PC-9 (cell line): ENCODE data around the gene MEI4. TPM values are rescaled to one million over a fixed set of nuclear protein-coding genes. Genes with fewer than 3 reads are reported as not detected.

Experiments used
- BruUV-seq: library from RNA; stranded (reverse); fragments of 400-500 nt; replicated peaks from 2 replicates; lab custom pipeline; 2021; lab: Mats Ljungman, UMichigan
- CTCF ChIA-PET: fragments of 300-600 bp; sonication (Branson Sonifier 250); formaldehyde crosslinking; loops from one replicate; lab custom pipeline; 2022; ENCODE audit warnings: antibody characterized with exemption; lab: Charles Lee
- POLR2A ChIA-PET: fragments of 300-600 bp; sonication (Branson Sonifier 250); formaldehyde crosslinking; loops from one replicate; lab custom pipeline; 2022; ENCODE audit warnings: antibody characterized with exemption; ENCODE audit not compliant: unreplicated experiment; lab: Charles Lee
- DNase-seq, 2 experiments: peaks; one replicate each; pipeline versions ENCODE4 v3.0.0 to v3.0.0-alpha.2; 2015 to 2022; ENCODE audit warnings: mixed read lengths in 1 of 2
- H2AFZ ChIP-seq: fragments of 200-600 bp; sonication (generic); 2 replicates; pipeline ENCODE4 v1.8.1; 2017; ENCODE audit warnings: antibody characterized with exemption
- H3F3A ChIP-seq: fragments of 200-600 bp; sonication (generic); 2 replicates; pipeline ENCODE4 v1.8.1; 2017; ENCODE audit warnings: antibody characterized with exemption, mild to moderate bottlenecking, low read depth; ENCODE audit not compliant: insufficient read depth
- H3K27ac ChIP-seq: fragments of 200-600 bp; sonication (generic); 2 replicates; pipeline ENCODE4 v1.6.1; 2016; ENCODE audit warnings: mixed run types
- H3K27me3 ChIP-seq: fragments of 200-600 bp; sonication (generic); 2 replicates; pipeline ENCODE4 v1.6.1; 2016; ENCODE audit warnings: low read depth, mixed run types; ENCODE audit not compliant: insufficient read depth
- H3K36me3 ChIP-seq: fragments of 200-600 bp; sonication (generic); 2 replicates; pipeline ENCODE4 v1.6.1; 2016; ENCODE audit warnings: low read depth, mixed run types
- H3K4me1 ChIP-seq: fragments of 200-600 bp; sonication (generic); replicated peaks from 2 replicates; pipeline ENCODE4 v1.6.1; 2016; ENCODE audit warnings: mixed run types; ENCODE audit not compliant: insufficient read depth
- H3K4me2 ChIP-seq: fragments of 200-600 bp; sonication (generic); 2 replicates; pipeline ENCODE4 v1.6.1; 2017; ENCODE audit warnings: mixed run types
- H3K4me3 ChIP-seq: fragments of 200-600 bp; sonication (generic); 2 replicates; pipeline ENCODE4 v1.6.1; 2016; ENCODE audit warnings: mixed run types
- H3K79me2 ChIP-seq: fragments of 200-600 bp; sonication (generic); 2 replicates; pipeline ENCODE4 v1.6.1; 2017; ENCODE audit warnings: low read depth, mixed run types
- H3K9me2 ChIP-seq: fragments of 200-600 bp; sonication (generic); 2 replicates; pipeline ENCODE4 v1.8.1; 2017; ENCODE audit warnings: mild to moderate bottlenecking; ENCODE audit not compliant: insufficient read depth
- H3K9me3 ChIP-seq: fragments of 200-600 bp; sonication (generic); 2 replicates; pipeline ENCODE4 v1.8.1; 2016; ENCODE audit warnings: low read depth; ENCODE audit not compliant: insufficient read depth
- H4K20me1 ChIP-seq: fragments of 200-600 bp; sonication (generic); 2 replicates; pipeline ENCODE4 v1.8.1; 2017; ENCODE audit not compliant: insufficient read depth
- CTCF ChIP-seq: fragments of 200-600 bp; sonication (generic); conservative IDR thresholded peaks from 2 replicates; pipeline ENCODE4 v1.6.1; 2017; ENCODE audit warnings: mixed run types, antibody characterized with exemption, mild to moderate bottlenecking, moderate library complexity
- EZH2 ChIP-seq: fragments of 200-600 bp; sonication (generic); IDR thresholded peaks from 2 replicates; pipeline ENCODE4 v1.8.0; 2017; ENCODE audit warnings: antibody characterized with exemption, low read depth
- intact Hi-C: fragments of 100-400 bp; cut with micrococcal nuclease; formaldehyde crosslinking; loops from one replicate; pipeline ENCODE4 v1.10.0; 2022; ENCODE audit not compliant: unreplicated experiment
- total RNA-seq: library from RNA; stranded (reverse); gene quantifications from 2 replicates; pipeline ENCODE4 v1.2.3, GENCODE V29; 2021

Gene MEI4
- total RNA-seq, 1 experiment from 2014 or later = not detected

GRCh38 chr6:77669913-77670312 lies 17.1 kb downstream of the MEI4 start:
- no peaks in the 10 kb centered on the region for H3K79me2 ChIP-seq
- POLR2A ChIA-PET = no interaction called here
- no peaks in the 10 kb centered on the region for H3F3A ChIP-seq
- no peaks in the 10 kb centered on the region for H3K9me2 ChIP-seq
- no peak for DNase-seq
- H3K27me3 ChIP-seq = no peaks in the 10 kb centered on the region
- H3K9me3 ChIP-seq = no peaks in the 10 kb centered on the region
- no peaks in the 10 kb centered on the region for H3K36me3 ChIP-seq
- H3K4me1 ChIP-seq = no peaks in the 10 kb centered on the region
- CTCF ChIA-PET = no interaction called here
- no peak overlapping the region for H3K27ac ChIP-seq
- no TSS peak for BruUV-seq
- intact Hi-C loops = no loop called here
- H4K20me1 ChIP-seq = no peaks in the 10 kb centered on the region
- H3K4me2 ChIP-seq = no peak overlapping the region
- TF ChIP-seq EZH2 = no peak
- TF ChIP-seq CTCF = no peak
- H3K4me3 ChIP-seq = no peak overlapping the region
- no peak overlapping the region for H2AFZ ChIP-seq

- H3K9me3 ChIP-seq = no peaks in the 10 kb centered on the region
- no peaks in the 10 kb centered on the region for H3K4me1 ChIP-seq
- TF ChIP-seq EZH2 (no peak), CTCF (no peak)
- no peak overlapping the region for H3K4me3 ChIP-seq
- no TSS peak for BruUV-seq
- CTCF ChIA-PET = no interaction called here
- no peak overlapping the region for H2AFZ ChIP-seq
- DNase-seq = no peak
- no peaks in the 10 kb centered on the region for H3K79me2 ChIP-seq
- H3K27ac ChIP-seq = no peak overlapping the region
- H3K4me2 ChIP-seq = no peak overlapping the region
- intact Hi-C loops = no loop called here
- H4K20me1 ChIP-seq = no peaks in the 10 kb centered on the region
- no peaks in the 10 kb centered on the region for H3K27me3 ChIP-seq
- H3F3A ChIP-seq = no peaks in the 10 kb centered on the region
- no peaks in the 10 kb centered on the region for H3K9me2 ChIP-seq
- H3K36me3 ChIP-seq = no peaks in the 10 kb centered on the region
- POLR2A ChIA-PET = no interaction called here
Measured at GRCh38 chr6:77674211-77674610, 21.4 kb downstream of the MEI4 start.

GRCh38 chr6:77678048-77678447 lies 25.2 kb downstream of the MEI4 start:
- ChIA-PET CTCF (no interaction called here), POLR2A (no interaction called here)
- H2AFZ ChIP-seq = no peak overlapping the region
- H3K4me2 ChIP-seq = no peak overlapping the region
- no peak for TF ChIP-seq EZH2
- intact Hi-C loops = no loop called here
- H3K9me2 ChIP-seq = no peaks in the 10 kb centered on the region
- no peak overlapping the region for H3K27ac ChIP-seq
- H3K4me3 ChIP-seq = no peak overlapping the region
- H4K20me1 ChIP-seq = no peaks in the 10 kb centered on the region
- H3K27me3 ChIP-seq = no peaks in the 10 kb centered on the region
- H3K36me3 ChIP-seq = no peaks in the 10 kb centered on the region
- no TSS peak for BruUV-seq
- H3K79me2 ChIP-seq = no peaks in the 10 kb centered on the region
- no peak for DNase-seq
- no peaks in the 10 kb centered on the region for H3K4me1 ChIP-seq
- H3K9me3 ChIP-seq = no peaks in the 10 kb centered on the region
- no peaks in the 10 kb centered on the region for H3F3A ChIP-seq

GRCh38 chr6:77683515-77683914 lies 30.7 kb downstream of the MEI4 start:
- Histone ChIP-seq H3K27me3 (no peaks in the 10 kb centered on the region), H3K36me3 (no peaks in the 10 kb centered on the region), H4K20me1 (no peaks in the 10 kb centered on the region), H3K79me2 (no peaks in the 10 kb centered on the region), H3F3A (no peaks in the 10 kb centered on the region), H3K4me1 (no peaks in the 10 kb centered on the region), H2AFZ (no peak overlapping the region), H3K9me3 (no peaks in the 10 kb centered on the region), H3K4me3 (no peak overlapping the region), H3K4me2 (no peak overlapping the region), H3K9me2 (no peaks in the 10 kb centered on the region), H3K27ac (no peak overlapping the region)
- BruUV-seq = no TSS peak
- TF ChIP-seq EZH2 (no peak), CTCF (no peak)
- ChIA-PET POLR2A (no interaction called here), CTCF (no interaction called here)
- no peak for DNase-seq
- intact Hi-C loops = no loop called here
